ENCODE results near the gene NGFR. TPM values are rescaled to one million over a fixed set of nuclear protein-coding genes. Genes with fewer than 3 reads are reported as not detected.

The NGFR gene
- total RNA-seq, 6 donors from 2014 or later, result 1.3 to 2.9 (median 2.2) TPM

- TF ChIP-seq POLR2A (IDR thresholded peaks at IDR 0.05) (no peak), EP300 (IDR thresholded peaks at IDR 0.05) (no peak), CTCF (IDR thresholded peaks at IDR 0.05) (no peak), POLR2AphosphoS5 (IDR thresholded peaks at IDR 0.05) (no peak)
- WGBS, 2 donors, result 15 to 23% methylated on average over 5 of the region's 5 CpGs
Observed at GRCh38 chr17:49456183-49456965, 38.7 kb upstream of the NGFR start.

GRCh38 chr17:49457564-49458535, 37.2 kb upstream of the NGFR start:
- no peaks in the 10 kb centered on the region for H3K27me3 ChIP-seq
- no peak overlapping the region for H3K27ac ChIP-seq
- no peak for ATAC-seq (ENCODE audit: low FRiP score in 2 of 2)

More at GRCh38 chr17:49456183-49456965, 38.7 kb upstream of the NGFR start:
- Histone ChIP-seq H3K9me3 (no peaks in the 10 kb centered on the region), H3K4me3 (no peak overlapping the region), H3K27me3 (no peaks in the 10 kb centered on the region), H3K27ac (no peak overlapping the region), H3K36me3 (no peaks in the 10 kb centered on the region), H3K4me1 (no peaks in the 10 kb centered on the region)
- no peak for DNase-seq
- ATAC-seq (ENCODE audit: low FRiP score in 2 of 2), result peak in 1 of 2 donors; percentile 44

GRCh38 chr17:49459401-49459984, 35.6 kb upstream of the NGFR start:
- Histone ChIP-seq H3K36me3 (no peaks in the 10 kb centered on the region), H3K4me3 (no peak overlapping the region), H3K27me3 (no peaks in the 10 kb centered on the region), H3K27ac (no peak overlapping the region), H3K9me3 (peaks cover 0 to 7% (median 5%) of the 10 kb centered on the region in 4 donors), H3K4me1 (no peaks in the 10 kb centered on the region)
- DNase-seq (no peak), ATAC-seq (ENCODE audit: low FRiP score in 2 of 2) (no peak)
- WGBS, 2 donors, result 51 to 57% methylated on average over 6 to 7 of the region's 7 CpGs
- TF ChIP-seq CTCF (IDR thresholded peaks at IDR 0.05) (no peak), POLR2A (IDR thresholded peaks at IDR 0.05) (no peak), POLR2AphosphoS5 (IDR thresholded peaks at IDR 0.05) (no peak), EP300 (IDR thresholded peaks at IDR 0.05) (no peak)

More at GRCh38 chr17:49457564-49458535, 37.2 kb upstream of the NGFR start:
- H3K4me1 ChIP-seq, result no peaks in the 10 kb centered on the region
- TF ChIP-seq CTCF (IDR thresholded peaks at IDR 0.05), result no peak
- TF ChIP-seq EP300 (IDR thresholded peaks at IDR 0.05), result no peak
- no peak for TF ChIP-seq POLR2A (IDR thresholded peaks at IDR 0.05)
- no peak for TF ChIP-seq POLR2AphosphoS5 (IDR thresholded peaks at IDR 0.05)
- no peak for DNase-seq
- WGBS, 2 donors, result 58 to 63% methylated on average over 15 of the region's 15 CpGs
- H3K36me3 ChIP-seq, result no peaks in the 10 kb centered on the region
- no peak overlapping the region for H3K4me3 ChIP-seq
- no peaks in the 10 kb centered on the region for H3K9me3 ChIP-seq

- WGBS, 2 donors, result 40 to 80% methylated on average over 1 to 6 of the region's 7 CpGs
- no peaks in the 10 kb centered on the region for H3K36me3 ChIP-seq
- DNase-seq (no peak), ATAC-seq (ENCODE audit: low FRiP score in 2 of 2) (no peak)
- H3K4me3 ChIP-seq, result no peak overlapping the region
- TF ChIP-seq CTCF (IDR thresholded peaks at IDR 0.05) (no peak), EP300 (IDR thresholded peaks at IDR 0.05) (no peak), POLR2A (IDR thresholded peaks at IDR 0.05) (no peak), POLR2AphosphoS5 (IDR thresholded peaks at IDR 0.05) (no peak)
- H3K27me3 ChIP-seq, result no peaks in the 10 kb centered on the region
- H3K27ac ChIP-seq, result no peak overlapping the region
- H3K9me3 ChIP-seq, result peaks cover 0 to 7% (median 5%) of the 10 kb centered on the region in 4 donors
- H3K4me1 ChIP-seq, result no peaks in the 10 kb centered on the region
Observed at GRCh38 chr17:49460401-49460800, 34.7 kb upstream of the NGFR start.
